ENCODE results near the gene CCNI.

DNA sequence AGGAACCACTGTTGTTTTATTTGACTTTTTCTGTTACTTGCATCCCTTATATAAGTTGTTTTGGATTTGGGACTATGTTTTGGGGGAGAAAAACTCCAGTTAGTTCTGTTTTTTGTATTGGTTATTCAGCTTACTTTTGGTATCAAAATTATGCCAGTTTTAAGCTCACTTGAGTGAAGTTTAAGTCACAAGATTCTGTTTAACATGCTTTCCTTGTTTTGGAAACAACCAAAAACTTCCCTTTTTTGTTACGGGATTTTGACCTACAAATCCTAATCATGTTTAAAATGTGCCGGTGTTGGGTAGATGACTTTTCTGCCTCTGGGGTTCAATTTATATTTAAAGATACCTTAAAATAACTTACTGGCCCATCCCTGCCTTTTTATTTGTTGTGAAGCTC, 36.0 kb downstream of the CCNI start:
- TF ChIP-seq POLR2AphosphoS5 (IDR thresholded peaks at IDR 0.05; ENCODE audit: low read depth, low read length) = no peak
- no peak for TF ChIP-seq TAF1 (IDR thresholded peaks at IDR 0.05; ENCODE audit: borderline replicate concordance, low read depth, low read length)
- TF ChIP-seq POLR2A (IDR thresholded peaks at IDR 0.05; ENCODE audit: low read depth, low read length) = no peak
